C4-2B (cell line): ENCODE results near the gene CLIP2.

ENCODE experiments used
- ZFX ChIP-seq: fragments of 450-650 bp; IDR thresholded peaks from 2 replicates; pipeline ENCODE4 v1.6.1; 2017
- TF ChIP-seq, protein P1 (sequence below): fragments of 450-650 bp; conservative IDR thresholded peaks from 2 replicates; pipeline ENCODE4 v1.5.1; 2017; ENCODE audit warnings: mild to moderate bottlenecking

DNA sequence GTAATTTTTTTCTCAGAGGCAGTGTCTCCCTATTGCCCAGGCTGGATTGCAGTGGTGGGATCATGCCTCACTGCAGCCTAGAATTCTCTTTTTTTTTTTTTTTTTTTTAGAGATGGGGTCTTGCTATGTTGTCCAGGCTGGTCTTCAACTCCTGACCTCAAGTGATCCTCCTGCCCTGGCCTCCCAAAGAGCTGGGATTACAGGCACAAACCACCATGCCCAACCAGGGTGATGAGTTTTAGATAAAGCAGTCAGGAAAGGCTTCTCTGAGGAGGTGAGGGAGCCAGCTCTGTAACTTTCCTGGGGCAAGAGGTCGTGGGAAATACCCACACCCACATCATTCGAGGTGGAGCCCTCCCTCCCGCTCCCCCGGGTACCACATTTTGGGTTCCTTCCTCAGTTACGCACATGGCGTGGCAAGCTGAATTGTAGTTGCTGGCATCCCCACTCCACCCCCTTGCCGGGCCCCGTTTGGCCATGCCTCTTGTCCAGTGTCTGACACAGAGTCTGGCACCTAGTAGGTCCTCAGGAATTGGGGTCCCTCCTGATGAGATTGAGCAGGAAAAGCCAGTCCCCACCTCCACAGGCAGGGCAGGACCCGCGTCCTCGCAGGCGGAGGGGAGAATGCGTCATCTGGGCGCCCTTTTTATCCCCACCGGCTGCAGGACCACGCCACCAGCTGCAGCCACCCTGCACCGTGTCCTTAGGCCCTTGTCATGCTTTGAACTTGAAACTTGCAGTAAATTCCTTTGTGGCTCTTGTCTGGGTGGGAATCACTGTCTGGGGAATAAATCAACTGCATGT is 43.4 kb downstream of the CLIP2 start:
- TF ChIP-seq, protein P1, sequence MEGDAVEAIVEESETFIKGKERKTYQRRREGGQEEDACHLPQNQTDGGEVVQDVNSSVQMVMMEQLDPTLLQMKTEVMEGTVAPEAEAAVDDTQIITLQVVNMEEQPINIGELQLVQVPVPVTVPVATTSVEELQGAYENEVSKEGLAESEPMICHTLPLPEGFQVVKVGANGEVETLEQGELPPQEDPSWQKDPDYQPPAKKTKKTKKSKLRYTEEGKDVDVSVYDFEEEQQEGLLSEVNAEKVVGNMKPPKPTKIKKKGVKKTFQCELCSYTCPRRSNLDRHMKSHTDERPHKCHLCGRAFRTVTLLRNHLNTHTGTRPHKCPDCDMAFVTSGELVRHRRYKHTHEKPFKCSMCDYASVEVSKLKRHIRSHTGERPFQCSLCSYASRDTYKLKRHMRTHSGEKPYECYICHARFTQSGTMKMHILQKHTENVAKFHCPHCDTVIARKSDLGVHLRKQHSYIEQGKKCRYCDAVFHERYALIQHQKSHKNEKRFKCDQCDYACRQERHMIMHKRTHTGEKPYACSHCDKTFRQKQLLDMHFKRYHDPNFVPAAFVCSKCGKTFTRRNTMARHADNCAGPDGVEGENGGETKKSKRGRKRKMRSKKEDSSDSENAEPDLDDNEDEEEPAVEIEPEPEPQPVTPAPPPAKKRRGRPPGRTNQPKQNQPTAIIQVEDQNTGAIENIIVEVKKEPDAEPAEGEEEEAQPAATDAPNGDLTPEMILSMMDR, result no peak
- TF ChIP-seq ZFX, result no peak
